ENCODE results near the gene ZFYVE9.
"Not testable (repeated sequence)": the region's sequence is repeated elsewhere in the genome, so short reads cannot be mapped to it uniquely, and the experiment has no call there.

The ZFYVE9 gene, protein sequence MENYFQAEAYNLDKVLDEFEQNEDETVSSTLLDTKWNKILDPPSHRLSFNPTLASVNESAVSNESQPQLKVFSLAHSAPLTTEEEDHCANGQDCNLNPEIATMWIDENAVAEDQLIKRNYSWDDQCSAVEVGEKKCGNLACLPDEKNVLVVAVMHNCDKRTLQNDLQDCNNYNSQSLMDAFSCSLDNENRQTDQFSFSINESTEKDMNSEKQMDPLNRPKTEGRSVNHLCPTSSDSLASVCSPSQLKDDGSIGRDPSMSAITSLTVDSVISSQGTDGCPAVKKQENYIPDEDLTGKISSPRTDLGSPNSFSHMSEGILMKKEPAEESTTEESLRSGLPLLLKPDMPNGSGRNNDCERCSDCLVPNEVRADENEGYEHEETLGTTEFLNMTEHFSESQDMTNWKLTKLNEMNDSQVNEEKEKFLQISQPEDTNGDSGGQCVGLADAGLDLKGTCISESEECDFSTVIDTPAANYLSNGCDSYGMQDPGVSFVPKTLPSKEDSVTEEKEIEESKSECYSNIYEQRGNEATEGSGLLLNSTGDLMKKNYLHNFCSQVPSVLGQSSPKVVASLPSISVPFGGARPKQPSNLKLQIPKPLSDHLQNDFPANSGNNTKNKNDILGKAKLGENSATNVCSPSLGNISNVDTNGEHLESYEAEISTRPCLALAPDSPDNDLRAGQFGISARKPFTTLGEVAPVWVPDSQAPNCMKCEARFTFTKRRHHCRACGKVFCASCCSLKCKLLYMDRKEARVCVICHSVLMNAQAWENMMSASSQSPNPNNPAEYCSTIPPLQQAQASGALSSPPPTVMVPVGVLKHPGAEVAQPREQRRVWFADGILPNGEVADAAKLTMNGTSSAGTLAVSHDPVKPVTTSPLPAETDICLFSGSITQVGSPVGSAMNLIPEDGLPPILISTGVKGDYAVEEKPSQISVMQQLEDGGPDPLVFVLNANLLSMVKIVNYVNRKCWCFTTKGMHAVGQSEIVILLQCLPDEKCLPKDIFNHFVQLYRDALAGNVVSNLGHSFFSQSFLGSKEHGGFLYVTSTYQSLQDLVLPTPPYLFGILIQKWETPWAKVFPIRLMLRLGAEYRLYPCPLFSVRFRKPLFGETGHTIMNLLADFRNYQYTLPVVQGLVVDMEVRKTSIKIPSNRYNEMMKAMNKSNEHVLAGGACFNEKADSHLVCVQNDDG (N-terminal part only)

DNA sequence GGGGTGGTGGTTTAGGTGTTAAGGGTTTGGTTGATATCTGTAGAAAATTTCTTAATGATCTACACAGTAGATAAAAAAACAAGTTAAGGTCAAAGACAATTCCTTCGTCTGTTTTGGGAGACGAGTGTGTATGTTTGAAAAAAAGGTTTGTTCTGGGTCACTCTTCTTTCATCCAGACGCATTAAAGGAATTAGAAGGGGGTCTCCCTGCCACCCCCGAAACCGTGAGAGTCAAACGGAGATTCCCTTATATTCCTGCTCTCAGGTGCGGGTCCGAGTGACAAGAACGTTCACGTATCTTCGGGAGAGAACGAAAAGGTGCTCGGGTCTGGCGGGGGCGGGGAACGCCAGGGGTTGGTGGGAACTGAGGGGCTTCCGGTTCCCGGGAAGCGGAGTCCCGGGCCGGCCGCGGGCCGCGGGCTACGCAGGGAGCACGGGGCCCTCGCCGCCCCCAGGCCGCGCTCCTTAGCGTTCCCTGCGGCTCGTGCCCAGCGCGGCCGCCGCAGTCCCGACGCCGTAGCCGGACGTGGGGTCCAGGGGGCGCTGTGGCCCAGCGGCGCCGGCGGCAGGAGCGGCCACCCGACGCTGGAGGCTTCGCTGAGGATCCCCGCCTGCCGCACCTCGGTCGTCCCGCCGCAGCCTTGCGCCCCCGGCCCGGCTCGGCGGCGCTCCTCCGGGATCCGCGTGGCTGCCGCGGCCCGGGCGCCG, at the start of gene ZFYVE9:
Gene ZFYVE9 (plus strand): TSS at position 577 of the 707 bp plus-strand sequence. CDS start 91,118 bp downstream, outside the sequence.
- DNase-seq, result no peak

DNA sequence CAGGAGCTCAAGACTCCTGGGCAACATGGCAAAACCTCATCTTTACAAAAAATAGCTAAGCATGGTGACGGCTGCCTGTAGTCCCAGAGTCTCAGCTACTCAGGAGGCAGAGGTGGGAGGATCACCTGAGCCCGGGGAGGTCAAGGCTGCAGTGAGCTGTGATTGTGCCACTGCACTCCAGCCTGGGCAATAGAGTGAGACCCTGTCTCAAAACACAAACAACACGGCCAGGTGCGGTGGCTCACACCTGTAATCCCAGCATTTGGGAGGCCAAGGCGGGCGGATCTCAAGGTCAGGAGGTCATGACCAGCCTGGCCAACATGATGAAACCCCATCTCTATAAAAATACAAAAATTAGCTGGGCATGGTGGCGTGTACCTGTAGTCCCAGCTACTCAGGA, 47.6 kb upstream of the ZFYVE9 start:
- not testable (repeated sequence) for DNase-seq

GRCh38 chr1:52096216-52096615, 45.7 kb upstream of the ZFYVE9 start:
- no peak for DNase-seq

- DNase-seq, result no peak
Measured at GRCh38 chr1:52098139-52098871, 43.6 kb upstream of the ZFYVE9 start.

GRCh38 chr1:52102336-52103013, 39.4 kb upstream of the ZFYVE9 start:
- no peak for DNase-seq

GRCh38 chr1:52111492-52111891, 30.4 kb upstream of the ZFYVE9 start:
- DNase-seq, result no peak

- no peak for DNase-seq
Measured at GRCh38 chr1:52112489-52112888, 29.4 kb upstream of the ZFYVE9 start.

GRCh38 chr1:52119301-52120079, 22.4 kb upstream of the ZFYVE9 start:
- DNase-seq, result no peak

GRCh38 chr1:52122384-52122783, 19.5 kb upstream of the ZFYVE9 start:
- no peak for DNase-seq

GRCh38 chr1:52123622-52124021, 18.3 kb upstream of the ZFYVE9 start:
- no peak for DNase-seq

- no peak for DNase-seq
Measured at GRCh38 chr1:52125736-52126359, 16.0 kb upstream of the ZFYVE9 start.

- no peak for DNase-seq
Measured at GRCh38 chr1:52127181-52128180, 14.4 kb upstream of the ZFYVE9 start.

- DNase-seq, result no peak
Measured at GRCh38 chr1:52139817-52140540, 1.9 kb upstream of the ZFYVE9 start.

GRCh38 chr1:52140633-52141512, 1.0 kb upstream of the ZFYVE9 start:
- no peak for DNase-seq

GRCh38 chr1:52142220-52143183, 613 bp downstream of the ZFYVE9 start:
- no peak for DNase-seq

DNA sequence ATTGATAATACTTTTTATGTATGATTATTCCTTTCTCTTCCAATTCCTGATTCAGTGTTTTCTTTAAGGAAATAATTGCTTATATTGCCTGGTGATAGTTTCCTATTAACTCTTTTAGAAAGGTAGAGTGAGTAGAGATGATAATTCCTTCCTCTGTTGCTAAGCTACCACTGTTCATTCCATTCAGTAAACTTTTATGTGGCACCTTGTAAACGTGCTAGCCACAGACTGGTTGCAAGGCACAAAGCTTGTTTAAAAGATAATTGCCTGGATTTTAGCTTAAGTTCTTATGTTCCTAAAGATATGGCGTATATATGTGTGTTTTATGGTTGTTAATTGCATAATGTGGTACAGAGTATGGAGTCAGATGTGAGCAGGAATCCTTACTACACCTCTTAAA, 3.2 kb downstream of the ZFYVE9 start:
- no peak for DNase-seq

All from NCI-H1048 (cell line).